ENCODE data around the gene MYO7A. TPM values are rescaled to one million over a fixed set of nuclear protein-coding genes. Genes with fewer than 3 reads are reported as not detected.
"Not testable (repeated sequence)": the region's sequence is repeated elsewhere in the genome, so short reads cannot be mapped to it uniquely, and the experiment has no call there.

Gene MYO7A
- total RNA-seq, 1 donor from 2014 or later, result 4.6 TPM

GRCh38 chr11:77093056-77093891 lies 34.8 kb upstream of the MYO7A start:
- DNase-seq (ENCODE audit: low read depth in 2 of 2), result no peak

- no peak for DNase-seq (ENCODE audit: low read depth in 2 of 2)
Measured at GRCh38 chr11:77093987-77094840, 33.8 kb upstream of the MYO7A start.

- no peak for DNase-seq (ENCODE audit: low read depth in 2 of 2)
Measured at GRCh38 chr11:77094841-77095365, 33.1 kb upstream of the MYO7A start.

GRCh38 chr11:77095551-77096490 lies 32.2 kb upstream of the MYO7A start:
- no peak for DNase-seq (ENCODE audit: low read depth in 2 of 2)

- DNase-seq (ENCODE audit: low read depth in 2 of 2), result no peak
Measured at GRCh38 chr11:77096591-77097019, 31.4 kb upstream of the MYO7A start.

- DNase-seq (ENCODE audit: low read depth in 2 of 2), result not testable (repeated sequence)
Measured at GRCh38 chr11:77097180-77097579, 30.9 kb upstream of the MYO7A start.

- no peak for DNase-seq (ENCODE audit: low read depth in 2 of 2)
Measured at GRCh38 chr11:77100166-77101042, 27.6 kb upstream of the MYO7A start.

- peak; percentile 58 to 61 for DNase-seq (ENCODE audit: low read depth in 2 of 2)
Measured at GRCh38 chr11:77101043-77101537, 27.0 kb upstream of the MYO7A start.

- DNase-seq (ENCODE audit: low read depth in 2 of 2), result no peak
Measured at GRCh38 chr11:77102246-77103210, 25.5 kb upstream of the MYO7A start, which contains the start of gene OMP. OMP (plus strand) TSS chr11:77102840; CDS start chr11:77102840, 0 bp downstream.

GRCh38 chr11:77103319-77103718 lies 24.7 kb upstream of the MYO7A start:
- DNase-seq (ENCODE audit: low read depth in 2 of 2), result no peak

GRCh38 chr11:77104727-77105126 lies 23.3 kb upstream of the MYO7A start:
- DNase-seq (ENCODE audit: low read depth in 2 of 2), result no peak

- no peak for DNase-seq (ENCODE audit: low read depth in 2 of 2)
Measured at GRCh38 chr11:77106321-77106720, 21.7 kb upstream of the MYO7A start.

- DNase-seq (ENCODE audit: low read depth in 2 of 2), result no peak
Measured at GRCh38 chr11:77106759-77107158, 21.3 kb upstream of the MYO7A start.

GRCh38 chr11:77107950-77108349 lies 20.1 kb upstream of the MYO7A start:
- peak in 1 of 2 donors; percentile 87 for DNase-seq (ENCODE audit: low read depth in 2 of 2)

- no peak for DNase-seq (ENCODE audit: low read depth in 2 of 2)
Measured at GRCh38 chr11:77108436-77108835, 19.6 kb upstream of the MYO7A start.

- DNase-seq (ENCODE audit: low read depth in 2 of 2), result peak in 1 of 2 donors; percentile 53
Measured at GRCh38 chr11:77109236-77110019, 18.6 kb upstream of the MYO7A start.

- no peak for DNase-seq (ENCODE audit: low read depth in 2 of 2)
Measured at GRCh38 chr11:77110836-77111235, 17.2 kb upstream of the MYO7A start.

- peak in 1 of 2 donors; percentile 39 for DNase-seq (ENCODE audit: low read depth in 2 of 2)
Measured at GRCh38 chr11:77111277-77111676, 16.8 kb upstream of the MYO7A start.
